ENCODE measurements around the gene MUC21. TPM values are rescaled to one million over a fixed set of nuclear protein-coding genes. Genes with fewer than 3 reads are reported as not detected.
A peak's percentile ranks its signal among the peaks of the same experiment; 100 is the strongest.
"Not testable (repeated sequence)": the region's sequence is repeated elsewhere in the genome, so short reads cannot be mapped to it uniquely, and the experiment has no call there.

MUC21 gene
- total RNA-seq, 1 donor = under 0.01 TPM

GRCh38 chr6:30966154-30966553, 17.4 kb upstream of the MUC21 start:
- DNase-seq (ENCODE audit: low read depth in 2 of 3, low spot score in 2 of 3) = no peak

- not testable (repeated sequence) for DNase-seq (ENCODE audit: low read depth in 2 of 3, low spot score in 2 of 3)
These were observed 14.3 kb upstream of the MUC21 start for GRCh38 chr6:30969171-30969570.

GRCh38 chr6:30970946-30971345, 12.6 kb upstream of the MUC21 start:
- DNase-seq (ENCODE audit: low read depth in 2 of 3, low spot score in 2 of 3) = no peak

- no peak for DNase-seq (ENCODE audit: low read depth in 2 of 3, low spot score in 2 of 3)
These were observed 10.7 kb upstream of the MUC21 start for GRCh38 chr6:30972816-30973215.

- DNase-seq (ENCODE audit: low read depth in 2 of 3, low spot score in 2 of 3) = no peak
These were observed 8.8 kb upstream of the MUC21 start for GRCh38 chr6:30974490-30975252.

- no peak for DNase-seq (ENCODE audit: low read depth in 2 of 3, low spot score in 2 of 3)
These were observed 4.4 kb upstream of the MUC21 start for GRCh38 chr6:30979141-30979540.

- no peak for DNase-seq (ENCODE audit: low read depth in 2 of 3, low spot score in 2 of 3)
These were observed 3.8 kb upstream of the MUC21 start for GRCh38 chr6:30979690-30980089.

GRCh38 chr6:30981942-30982772, 1.4 kb upstream of the MUC21 start:
- no peak for DNase-seq (ENCODE audit: low read depth in 2 of 3, low spot score in 2 of 3)

- DNase-seq (ENCODE audit: low read depth in 2 of 3, low spot score in 2 of 3) = no peak
These were observed 2.0 kb downstream of the MUC21 start for GRCh38 chr6:30985490-30985889.

GRCh38 chr6:30987304-30987703, 3.8 kb downstream of the MUC21 start:
- no peak for DNase-seq (ENCODE audit: low read depth in 2 of 3, low spot score in 2 of 3)

- no peak for DNase-seq (ENCODE audit: low read depth in 2 of 3, low spot score in 2 of 3)
These were observed 4.8 kb downstream of the MUC21 start for GRCh38 chr6:30988209-30988825.

GRCh38 chr6:30990422-30991086, 7.0 kb downstream of the MUC21 start:
- DNase-seq (ENCODE audit: low read depth in 2 of 3, low spot score in 2 of 3) = peak in 1 of 3 donors; percentile 32

GRCh38 chr6:30991891-30992290, 8.4 kb downstream of the MUC21 start:
- no peak for DNase-seq (ENCODE audit: low read depth in 2 of 3, low spot score in 2 of 3)

GRCh38 chr6:30997301-30997700, 13.8 kb downstream of the MUC21 start:
- peak in 1 of 3 donors; percentile 11 for DNase-seq (ENCODE audit: low read depth in 2 of 3, low spot score in 2 of 3)

GRCh38 chr6:30998785-30999184, 15.3 kb downstream of the MUC21 start:
- DNase-seq (ENCODE audit: low read depth in 2 of 3, low spot score in 2 of 3) = no peak

- DNase-seq (ENCODE audit: low read depth in 2 of 3, low spot score in 2 of 3) = not testable (repeated sequence)
These were observed 16.7 kb downstream of the MUC21 start for GRCh38 chr6:31000067-31000860.

GRCh38 chr6:31001281-31001888, 17.9 kb downstream of the MUC21 start:
- no peak for DNase-seq (ENCODE audit: low read depth in 2 of 3, low spot score in 2 of 3)

GRCh38 chr6:31002471-31002870, 19.0 kb downstream of the MUC21 start:
- DNase-seq (ENCODE audit: low read depth in 2 of 3, low spot score in 2 of 3) = no peak

GRCh38 chr6:31004794-31005193, 21.3 kb downstream of the MUC21 start:
- no peak for DNase-seq (ENCODE audit: low read depth in 2 of 3, low spot score in 2 of 3)
